Mesendoderm (in vitro differentiated cells): ENCODE data around the gene GTPBP3.

ENCODE experiments used
- DNase-seq: peaks from one replicate; pipeline ENCODE4 v3.0.0; 2013
- H2AK5ac ChIP-seq: 2 replicates; pipeline ENCODE4 v1.6.1; 2013; ENCODE audit warnings: low read length, inconsistent platforms
- H2BK120ac ChIP-seq: 2 replicates; pipeline ENCODE4 v1.6.1; 2013; ENCODE audit warnings: low read depth, mild to moderate bottlenecking, low read length, moderate library complexity, mixed read lengths
- H2BK15ac ChIP-seq: replicated peaks from 2 replicates; pipeline ENCODE4 v1.6.1; 2013; ENCODE audit warnings: low read depth, mild to moderate bottlenecking, moderate library complexity
- H2BK5ac ChIP-seq: 2 replicates; pipeline ENCODE4 v1.6.1; 2013; ENCODE audit warnings: low read length, inconsistent platforms
- H3K18ac ChIP-seq: 2 replicates; pipeline ENCODE4 v1.6.1; 2013; ENCODE audit warnings: mild to moderate bottlenecking, low read length, mixed read lengths
- H3K23ac ChIP-seq: one replicate; pipeline ENCODE4 v1.6.1; 2013; ENCODE audit warnings: low read length
- H3K27ac ChIP-seq: 2 replicates; pipeline ENCODE4 v1.5.1; 2013; ENCODE audit warnings: low read depth, mild to moderate bottlenecking, inconsistent platforms, low read length, moderate library complexity
- H3K27me3 ChIP-seq: 2 replicates; pipeline ENCODE4 v1.6.1; 2013; ENCODE audit warnings: low read length, control low read depth, mild to moderate bottlenecking, inconsistent platforms; ENCODE audit not compliant: insufficient read depth, poor library complexity
- H3K36me3 ChIP-seq: 2 replicates; pipeline ENCODE4 v1.6.1; 2013; ENCODE audit warnings: low read length, inconsistent platforms; ENCODE audit not compliant: control insufficient read depth, insufficient read depth
- H3K4ac ChIP-seq: one replicate; pipeline ENCODE4 v1.6.1; 2013; ENCODE audit warnings: low read depth, mild to moderate bottlenecking, low read length, moderate library complexity
- H3K4me1 ChIP-seq: 2 replicates; pipeline ENCODE4 v1.6.1; 2013; ENCODE audit warnings: low read depth, low read length, inconsistent platforms; ENCODE audit not compliant: control insufficient read depth
- H3K4me2 ChIP-seq: 2 replicates; pipeline ENCODE4 v1.6.1; 2013; ENCODE audit warnings: low read length
- H3K4me3 ChIP-seq: 2 replicates; pipeline ENCODE4 v1.5.1; 2013; ENCODE audit warnings: mild to moderate bottlenecking, low read length
- H3K56ac ChIP-seq: one replicate; pipeline ENCODE4 v1.6.1; 2013; ENCODE audit warnings: low read length
- H3K79me1 ChIP-seq: 2 replicates; pipeline ENCODE4 v1.6.1; 2013; ENCODE audit warnings: low read length, inconsistent platforms
- H3K79me2 ChIP-seq: 2 replicates; pipeline ENCODE4 v1.6.1; 2013; ENCODE audit warnings: mild to moderate bottlenecking, low read length; ENCODE audit not compliant: control insufficient read depth, insufficient read depth
- H3K9ac ChIP-seq: 2 replicates; pipeline ENCODE4 v1.6.1; 2013; ENCODE audit warnings: low read length, inconsistent platforms
- H4K5ac ChIP-seq: one replicate; pipeline ENCODE4 v1.6.1; 2013; ENCODE audit warnings: low read length
- H4K8ac ChIP-seq: one replicate; pipeline ENCODE4 v1.6.1; 2013; ENCODE audit warnings: low read depth, mild to moderate bottlenecking, control low read depth, low read length, moderate library complexity
- whole genome bisulfite sequencing: extraction: QIAGEN DNeasy Blood & Tissue Kit; methylation state at CpG from one replicate; pipeline ENCODE4 v1.1.7; 2013; ENCODE audit warnings: low lambda C conversion rate, missing lambda C conversion rate; ENCODE audit not compliant: insufficient coverage; ENCODE audit errors: extremely low coverage; 5-methylcytosine and 5-hydroxymethylcytosine counted together

The GTPBP3 gene

DNA sequence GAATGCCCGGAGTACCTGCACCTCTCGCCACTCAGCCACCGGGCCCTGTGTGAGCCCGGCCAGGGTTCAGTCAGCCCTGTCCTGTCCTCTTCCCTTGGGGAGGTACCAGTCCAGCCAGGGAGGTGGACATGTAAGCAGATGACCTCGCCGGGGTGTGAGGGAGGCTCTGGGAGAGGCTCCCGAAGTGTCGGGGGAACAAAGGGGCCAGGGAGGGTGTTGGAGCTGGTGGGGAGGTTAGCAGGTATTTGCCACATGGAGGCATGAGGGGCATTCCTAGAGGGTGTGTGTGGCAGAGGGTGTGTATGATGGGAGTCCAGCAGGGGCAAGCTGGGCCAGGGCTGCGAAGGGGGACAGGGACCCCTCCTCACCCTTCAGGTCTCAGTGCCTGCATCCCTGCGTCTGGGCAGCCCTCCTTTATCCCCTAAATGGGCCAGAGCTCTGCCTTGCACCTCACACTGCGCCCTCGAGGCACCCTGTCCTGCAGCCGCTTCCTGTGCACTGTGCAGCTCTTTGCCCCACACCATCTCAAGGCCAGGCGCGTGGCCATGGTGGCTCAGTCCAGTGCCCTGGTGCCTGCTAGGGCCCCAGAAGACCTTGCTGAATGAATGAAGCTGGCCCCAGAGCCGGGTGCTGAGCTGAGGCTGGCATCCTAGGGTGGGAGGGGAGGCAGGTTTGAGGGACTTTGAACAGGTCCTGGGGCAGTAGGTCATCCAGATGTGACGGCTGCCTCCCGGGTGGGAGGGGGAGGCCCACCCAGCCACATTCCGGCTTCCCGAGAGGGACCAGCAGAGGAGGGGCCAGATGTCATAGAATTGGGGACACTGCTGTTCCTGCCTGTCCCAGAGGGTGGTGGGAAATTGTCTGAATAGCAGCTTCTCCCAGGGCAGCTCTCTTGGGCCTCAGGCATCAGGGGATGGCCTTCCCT lies 24.9 kb upstream of the GTPBP3 start:
- H2BK15ac ChIP-seq = no peak overlapping the region
- H3K23ac ChIP-seq = no peak overlapping the region
- no peak overlapping the region for H2BK5ac ChIP-seq
- no peak overlapping the region for H3K4ac ChIP-seq
- H2AK5ac ChIP-seq = no peak overlapping the region
- peaks cover 17% of the 10 kb centered on the region for H3K79me1 ChIP-seq
- H3K4me1 ChIP-seq = peaks cover 2% of the 10 kb centered on the region
- no peak for DNase-seq
- no CpG with 5 or more reads among the region's 20 CpGs for WGBS
- H3K18ac ChIP-seq = no peak overlapping the region
- no peak overlapping the region for H4K8ac ChIP-seq
- no peak overlapping the region for H3K9ac ChIP-seq
- no peak overlapping the region for H3K56ac ChIP-seq
- no peak overlapping the region for H3K4me3 ChIP-seq
- H3K36me3 ChIP-seq = peaks cover 6% of the 10 kb centered on the region
- H3K4me2 ChIP-seq = no peak overlapping the region
- no peaks in the 10 kb centered on the region for H3K27me3 ChIP-seq
- H3K79me2 ChIP-seq = peaks cover 22% of the 10 kb centered on the region
- no peak overlapping the region for H4K5ac ChIP-seq
- H3K27ac ChIP-seq = no peak overlapping the region
- H2BK120ac ChIP-seq = no peak overlapping the region

DNA sequence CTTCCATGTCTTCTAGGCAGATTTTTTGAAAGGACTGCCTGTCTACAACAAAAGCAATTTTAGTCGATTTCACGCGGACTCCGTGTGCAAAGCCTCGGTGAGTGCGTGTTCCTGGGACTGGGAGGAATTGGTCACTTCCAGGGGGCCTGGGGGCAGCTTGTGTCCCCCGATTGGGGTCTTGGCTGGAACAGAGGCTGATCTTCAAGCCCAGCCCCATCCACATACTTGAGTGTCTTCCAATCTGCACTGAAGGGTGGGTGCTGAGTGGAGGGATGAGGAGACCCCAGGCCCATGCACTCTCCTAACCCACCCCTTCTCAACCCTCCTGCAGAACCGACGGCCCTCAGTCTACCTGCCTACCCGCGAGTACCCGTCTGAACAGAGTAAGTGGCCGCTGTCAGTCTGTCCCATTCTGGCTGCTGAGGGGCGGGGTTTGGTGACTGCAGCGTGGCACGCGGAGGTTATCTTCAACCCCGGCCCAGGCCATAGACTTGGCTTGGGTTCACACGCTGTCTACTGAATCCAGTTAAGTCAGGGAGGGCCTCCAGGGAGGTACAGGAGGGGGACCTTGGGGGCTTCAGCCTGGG lies 23.3 kb upstream of the GTPBP3 start:
- H2BK120ac ChIP-seq = no peak overlapping the region
- no peak overlapping the region for H2BK5ac ChIP-seq
- H3K27me3 ChIP-seq = no peaks in the 10 kb centered on the region
- no peak overlapping the region for H3K18ac ChIP-seq
- no peak for DNase-seq
- H3K56ac ChIP-seq = no peak overlapping the region
- no peak overlapping the region for H3K27ac ChIP-seq
- no peak overlapping the region for H3K23ac ChIP-seq
- WGBS = no CpG with 5 or more reads among the region's 19 CpGs
- no peak overlapping the region for H3K9ac ChIP-seq
- H3K4me1 ChIP-seq = peaks cover 2% of the 10 kb centered on the region
- no peak overlapping the region for H3K4me3 ChIP-seq
- no peak overlapping the region for H3K4me2 ChIP-seq
- peaks cover 22% of the 10 kb centered on the region for H3K79me2 ChIP-seq
- peaks cover 17% of the 10 kb centered on the region for H3K79me1 ChIP-seq
- H3K36me3 ChIP-seq = peaks cover 6% of the 10 kb centered on the region
- no peak overlapping the region for H4K8ac ChIP-seq
- H2AK5ac ChIP-seq = no peak overlapping the region
- H4K5ac ChIP-seq = no peak overlapping the region
- H2BK15ac ChIP-seq = no peak overlapping the region
- no peak overlapping the region for H3K4ac ChIP-seq

DNA sequence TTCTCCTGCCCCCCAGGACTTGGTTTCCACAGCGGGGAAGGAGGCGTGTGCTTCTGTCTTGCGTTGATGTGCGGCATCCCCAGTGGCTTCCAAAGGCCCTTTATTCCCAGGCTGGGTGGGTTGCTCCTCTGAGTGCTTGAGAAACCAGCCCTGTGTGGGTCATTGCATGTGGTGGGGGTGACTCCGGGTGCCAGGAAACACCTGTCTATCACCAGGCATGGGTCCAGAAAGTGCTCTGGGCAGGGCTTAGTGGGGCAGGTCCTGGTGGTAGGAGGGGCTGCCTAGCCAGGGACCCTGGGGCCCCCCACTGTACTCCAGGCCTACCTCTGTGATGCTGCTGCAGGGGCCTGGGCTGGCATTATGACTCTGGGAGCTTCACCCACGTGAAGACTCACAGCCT lies 18.4 kb upstream of the GTPBP3 start:
- DNase-seq = no peak
- no peak overlapping the region for H3K27ac ChIP-seq
- H2AK5ac ChIP-seq = no peak overlapping the region
- no peaks in the 10 kb centered on the region for H3K79me1 ChIP-seq
- H3K23ac ChIP-seq = no peak overlapping the region
- H3K4ac ChIP-seq = no peak overlapping the region
- H3K56ac ChIP-seq = no peak overlapping the region
- H3K4me3 ChIP-seq = no peak overlapping the region
- no peak overlapping the region for H2BK15ac ChIP-seq
- no peak overlapping the region for H4K5ac ChIP-seq
- no peaks in the 10 kb centered on the region for H3K4me1 ChIP-seq
- no peak overlapping the region for H3K9ac ChIP-seq
- no peak overlapping the region for H3K18ac ChIP-seq
- H3K4me2 ChIP-seq = no peak overlapping the region
- H4K8ac ChIP-seq = no peak overlapping the region
- no peak overlapping the region for H2BK5ac ChIP-seq
- no peaks in the 10 kb centered on the region for H3K79me2 ChIP-seq
- H2BK120ac ChIP-seq = no peak overlapping the region
- H3K27me3 ChIP-seq = no peaks in the 10 kb centered on the region
- H3K36me3 ChIP-seq = peaks cover 7% of the 10 kb centered on the region
- no CpG with 5 or more reads among the region's 6 CpGs for WGBS

- H2BK15ac ChIP-seq = no peak overlapping the region
- peaks cover 5% of the 10 kb centered on the region for H3K36me3 ChIP-seq
- no peaks in the 10 kb centered on the region for H3K27me3 ChIP-seq
- no peak overlapping the region for H3K56ac ChIP-seq
- H3K4me2 ChIP-seq = no peak overlapping the region
- H3K4me1 ChIP-seq = no peaks in the 10 kb centered on the region
- H4K8ac ChIP-seq = no peak overlapping the region
- H2BK120ac ChIP-seq = no peak overlapping the region
- H3K27ac ChIP-seq = no peak overlapping the region
- no peak overlapping the region for H3K23ac ChIP-seq
- no peaks in the 10 kb centered on the region for H3K79me1 ChIP-seq
- no peak overlapping the region for H3K9ac ChIP-seq
- H3K4me3 ChIP-seq = no peak overlapping the region
- WGBS = no CpG with 5 or more reads among the region's 40 CpGs
- no peak overlapping the region for H2BK5ac ChIP-seq
- no peaks in the 10 kb centered on the region for H3K79me2 ChIP-seq
- no peak overlapping the region for H2AK5ac ChIP-seq
- H3K4ac ChIP-seq = no peak overlapping the region
- no peak for DNase-seq
- H3K18ac ChIP-seq = no peak overlapping the region
- H4K5ac ChIP-seq = no peak overlapping the region
Observed at GRCh38 chr19:17319473-17320238, 17.7 kb upstream of the GTPBP3 start.

GRCh38 chr19:17320435-17320834 lies 16.9 kb upstream of the GTPBP3 start:
- Histone ChIP-seq H3K4me1 (no peaks in the 10 kb centered on the region), H4K5ac (no peak overlapping the region), H3K79me2 (no peaks in the 10 kb centered on the region), H2BK15ac (no peak overlapping the region), H3K18ac (no peak overlapping the region), H3K56ac (no peak overlapping the region), H3K4me2 (no peak overlapping the region), H3K36me3 (peaks cover 4% of the 10 kb centered on the region), H2BK120ac (no peak overlapping the region), H3K27ac (no peak overlapping the region), H2AK5ac (no peak overlapping the region), H3K79me1 (no peaks in the 10 kb centered on the region), H2BK5ac (no peak overlapping the region), H3K23ac (no peak overlapping the region), H3K4ac (no peak overlapping the region), H3K9ac (no peak overlapping the region), H3K27me3 (no peaks in the 10 kb centered on the region), H4K8ac (no peak overlapping the region), H3K4me3 (no peak overlapping the region)
- no peak for DNase-seq
- no CpG with 5 or more reads among the region's 11 CpGs for WGBS
